PC-3 (cell line): ENCODE measurements around the gene RGMB. TPM values are rescaled to one million over a fixed set of nuclear protein-coding genes. Genes with fewer than 3 reads are reported as not detected.
"Not testable (repeated sequence)": the region's sequence is repeated elsewhere in the genome, so short reads cannot be mapped to it uniquely, and the experiment has no call there.

Experiments
- ATAC-seq: fragments of 200-7000 bp; cut with Tn5 transposase; 2 replicates; pipeline ENCODE4 v1.9.1; 2020; ENCODE audit warnings: mild to moderate bottlenecking, moderate library complexity
- BruUV-seq: library from RNA; stranded (reverse); fragments of 400-500 nt; replicated peaks from 2 replicates; lab custom pipeline; 2021; lab: Mats Ljungman, UMichigan
- CTCF ChIA-PET: fragments of 300-600 bp; sonication (Branson Sonifier 250); formaldehyde crosslinking; loops from one replicate; lab custom pipeline; 2022; ENCODE audit warnings: antibody characterized with exemption; lab: Charles Lee
- POLR2A ChIA-PET: fragments of 300-600 bp; sonication (Branson Sonifier 250); formaldehyde crosslinking; loops from one replicate; lab custom pipeline; 2022; ENCODE audit warnings: antibody characterized with exemption; ENCODE audit not compliant: unreplicated experiment; lab: Charles Lee
- DNase-seq: peaks from one replicate; pipeline ENCODE4 v3.0.0-alpha.2; 2015
- H2AFZ ChIP-seq: fragments of 300-600 bp; sonication (generic); 2 replicates; pipeline ENCODE4 v1.6.0; 2016; ENCODE audit warnings: antibody characterized with exemption, low read length
- H3F3A ChIP-seq: fragments of 300-600 bp; sonication (generic); one replicate; pipeline ENCODE4 v1.6.0; 2017; ENCODE audit warnings: antibody characterized with exemption, low read length, control low read depth, mild to moderate bottlenecking; ENCODE audit not compliant: unreplicated experiment
- H3K27ac ChIP-seq: fragments of 300-600 bp; sonication (generic); 2 replicates; pipeline ENCODE4 v1.5.1; 2016; ENCODE audit warnings: mild to moderate bottlenecking, low read length
- H3K27me3 ChIP-seq: fragments of 300-600 bp; sonication (generic); 2 replicates; pipeline ENCODE4 v1.6.1; 2016; ENCODE audit warnings: low read length, mixed read lengths
- H3K36me3 ChIP-seq: fragments of 300-600 bp; sonication (generic); 2 replicates; pipeline ENCODE4 v1.6.1; 2016; ENCODE audit warnings: low read depth, mixed run types, low read length, mixed read lengths
- H3K4me1 ChIP-seq: fragments of 300-600 bp; sonication (generic); 2 replicates; pipeline ENCODE4 v1.5.1; 2016; ENCODE audit warnings: low read length; ENCODE audit not compliant: insufficient read depth
- H3K4me2 ChIP-seq: fragments of 300-600 bp; sonication (generic); 2 replicates; pipeline ENCODE4 v1.6.0; 2016; ENCODE audit warnings: low read length
- H3K4me3 ChIP-seq: fragments of 300-600 bp; sonication (generic); 2 replicates; pipeline ENCODE4 v1.5.1; 2016; ENCODE audit warnings: mild to moderate bottlenecking, low read length, mixed read lengths
- H3K79me2 ChIP-seq: fragments of 300-600 bp; sonication (generic); 2 replicates; pipeline ENCODE4 v1.6.1; 2017; ENCODE audit warnings: low read length, mixed read lengths
- H3K9ac ChIP-seq: fragments of 300-600 bp; sonication (generic); 2 replicates; pipeline ENCODE4 v1.6.0; 2016; ENCODE audit warnings: mild to moderate bottlenecking, low read length
- H3K9me2 ChIP-seq: fragments of 300-600 bp; sonication (generic); replicated peaks from 2 replicates; pipeline ENCODE4 v1.6.1; 2016; ENCODE audit warnings: mixed run types, low read length, mixed read lengths
- H3K9me3 ChIP-seq: fragments of 300-600 bp; sonication (generic); 2 replicates; pipeline ENCODE4 v1.6.1; 2016; ENCODE audit warnings: low read length, mixed read lengths
- H4K20me1 ChIP-seq: fragments of 300-600 bp; sonication (generic); 2 replicates; pipeline ENCODE4 v1.6.1; 2016; ENCODE audit warnings: low read length, mixed read lengths
- EZH2 ChIP-seq: fragments of 300-600 bp; sonication (generic); IDR thresholded peaks from one replicate; pipeline ENCODE4 v1.6.1; 2017; ENCODE audit warnings: antibody characterized with exemption, mild to moderate bottlenecking, low read length; ENCODE audit not compliant: unreplicated experiment
- EZH2phosphoT487 ChIP-seq: fragments of 300-600 bp; sonication (generic); IDR thresholded peaks from 2 replicates; pipeline ENCODE4 v1.6.1; 2018; ENCODE audit warnings: mild to moderate bottlenecking, antibody characterized with exemption, low read length, borderline replicate concordance
- intact Hi-C: fragments of 100-400 bp; cut with micrococcal nuclease; formaldehyde crosslinking; loops from 2 replicates; pipeline ENCODE4 v1.9.0; 2023
- total RNA-seq: library from RNA; depleted of rRNA; stranded (reverse); fragments of >200 nt; gene quantifications from 2 replicates; pipeline ENCODE4 v1.2.3, GENCODE V29; 2014
- TF ChIP-seq, protein P1 (sequence below): fragments of 300-600 bp; sonication (generic); conservative IDR thresholded peaks from 2 replicates; pipeline ENCODE4 v1.5.1; 2017; ENCODE audit warnings: antibody characterized with exemption, low read depth, mild to moderate bottlenecking, low read length

The RGMB gene
- total RNA-seq, 1 experiment from 2014 or later, result 31.1 TPM

DNA sequence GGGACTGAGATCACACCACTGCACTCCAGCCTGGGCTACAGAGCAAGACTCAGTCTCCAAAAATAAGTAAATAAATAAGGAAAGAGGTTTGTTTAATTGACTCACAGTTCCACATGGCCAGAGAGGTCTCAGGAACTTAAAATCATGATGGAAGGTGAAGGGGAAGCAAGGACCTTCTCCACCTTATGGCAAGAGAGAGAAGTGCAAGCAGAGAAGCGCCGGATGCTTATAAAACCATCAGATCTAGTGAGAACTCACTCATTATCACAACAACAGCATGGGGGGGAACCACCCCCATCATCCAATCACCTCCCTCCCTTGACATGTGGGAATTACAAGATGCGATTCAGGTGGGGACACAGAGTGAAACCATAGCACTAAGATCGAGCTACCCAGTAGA lies 22.8 kb upstream of the RGMB start:
- no peak overlapping the region for H2AFZ ChIP-seq
- no peak overlapping the region for H3K4me3 ChIP-seq
- no peaks in the 10 kb centered on the region for H3K27me3 ChIP-seq
- TF ChIP-seq, protein P1, sequence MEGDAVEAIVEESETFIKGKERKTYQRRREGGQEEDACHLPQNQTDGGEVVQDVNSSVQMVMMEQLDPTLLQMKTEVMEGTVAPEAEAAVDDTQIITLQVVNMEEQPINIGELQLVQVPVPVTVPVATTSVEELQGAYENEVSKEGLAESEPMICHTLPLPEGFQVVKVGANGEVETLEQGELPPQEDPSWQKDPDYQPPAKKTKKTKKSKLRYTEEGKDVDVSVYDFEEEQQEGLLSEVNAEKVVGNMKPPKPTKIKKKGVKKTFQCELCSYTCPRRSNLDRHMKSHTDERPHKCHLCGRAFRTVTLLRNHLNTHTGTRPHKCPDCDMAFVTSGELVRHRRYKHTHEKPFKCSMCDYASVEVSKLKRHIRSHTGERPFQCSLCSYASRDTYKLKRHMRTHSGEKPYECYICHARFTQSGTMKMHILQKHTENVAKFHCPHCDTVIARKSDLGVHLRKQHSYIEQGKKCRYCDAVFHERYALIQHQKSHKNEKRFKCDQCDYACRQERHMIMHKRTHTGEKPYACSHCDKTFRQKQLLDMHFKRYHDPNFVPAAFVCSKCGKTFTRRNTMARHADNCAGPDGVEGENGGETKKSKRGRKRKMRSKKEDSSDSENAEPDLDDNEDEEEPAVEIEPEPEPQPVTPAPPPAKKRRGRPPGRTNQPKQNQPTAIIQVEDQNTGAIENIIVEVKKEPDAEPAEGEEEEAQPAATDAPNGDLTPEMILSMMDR, result peak; percentile 61
- TF ChIP-seq EZH2, result no peak
- no peak overlapping the region for H3K9ac ChIP-seq
- no peak overlapping the region for H3K4me2 ChIP-seq
- peak; percentile 16; the same call in 1 of the 2 replicates for ATAC-seq
- DNase-seq, result peak; percentile 46
- peaks cover 3% of the 10 kb centered on the region for H3F3A ChIP-seq
- H3K4me1 ChIP-seq, result peaks cover 21% of the 10 kb centered on the region
- H3K9me2 ChIP-seq, result no peaks in the 10 kb centered on the region
- BruUV-seq, result no TSS peak
- ChIA-PET CTCF (no interaction called here), POLR2A (no interaction called here)
- H3K79me2 ChIP-seq, result no peaks in the 10 kb centered on the region
- no peaks in the 10 kb centered on the region for H3K9me3 ChIP-seq
- no peak overlapping the region for H3K27ac ChIP-seq
- H3K36me3 ChIP-seq, result no peaks in the 10 kb centered on the region
- intact Hi-C loops, result no loop called here
- H4K20me1 ChIP-seq, result no peaks in the 10 kb centered on the region

DNA sequence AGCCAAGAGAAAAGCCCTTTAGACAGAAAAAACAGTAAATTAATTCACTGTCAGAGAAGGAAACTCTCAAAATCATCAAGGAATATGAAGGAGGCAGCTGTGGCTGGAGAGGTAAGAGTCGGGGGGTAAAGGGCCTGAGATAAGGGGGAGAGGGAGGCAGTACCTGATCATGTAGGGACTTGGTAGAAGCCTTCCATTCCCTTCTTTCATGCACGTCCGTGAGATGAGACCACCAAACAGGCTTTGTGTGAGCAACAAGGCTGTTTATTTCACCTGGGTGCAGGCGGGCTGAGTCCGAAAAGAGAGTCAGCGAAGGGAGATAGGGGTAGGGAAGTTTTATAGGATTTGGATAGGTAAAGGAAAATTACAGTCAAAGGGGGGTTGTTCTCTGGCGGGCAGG lies 21.1 kb upstream of the RGMB start:
- BruUV-seq, H3K4me3 ChIP-seq, intact Hi-C loops, H3K4me2 ChIP-seq, H3K9me2 ChIP-seq, H4K20me1 ChIP-seq, POLR2A ChIA-PET, H3K9me3 ChIP-seq, DNase-seq, H3K36me3 ChIP-seq, CTCF ChIA-PET, H3K27me3 ChIP-seq, H3K9ac ChIP-seq, ATAC-seq, H3K27ac ChIP-seq, H3F3A ChIP-seq, H3K79me2 ChIP-seq, H2AFZ ChIP-seq: not testable (repeated sequence)
- peaks cover 26% of the 10 kb centered on the region for H3K4me1 ChIP-seq

DNA sequence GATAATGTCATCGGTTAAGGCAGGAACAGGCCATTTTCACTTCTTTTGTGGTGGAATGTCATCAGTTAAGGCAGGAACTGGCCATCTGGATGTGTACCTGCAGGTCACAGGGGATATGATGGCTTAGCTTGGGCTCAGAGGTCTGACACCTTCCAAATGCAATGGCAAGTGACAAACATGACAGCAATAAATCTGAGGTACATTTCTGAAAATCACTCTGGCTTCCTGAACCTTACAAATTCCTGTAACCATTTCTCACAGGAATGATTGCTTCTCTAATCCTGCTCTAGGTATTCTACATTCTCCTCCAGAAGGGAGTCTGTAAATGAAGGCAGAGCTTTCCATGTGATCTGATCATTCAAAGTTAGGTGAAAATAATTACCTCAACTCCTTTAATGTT lies 20.7 kb upstream of the RGMB start:
- H3K9me2 ChIP-seq, H3K79me2 ChIP-seq, intact Hi-C loops, H3K9ac ChIP-seq, H3K4me2 ChIP-seq, ATAC-seq, H2AFZ ChIP-seq, H3F3A ChIP-seq, CTCF ChIA-PET, POLR2A ChIA-PET, DNase-seq, H3K36me3 ChIP-seq, H3K27me3 ChIP-seq, H4K20me1 ChIP-seq, H3K4me3 ChIP-seq, H3K9me3 ChIP-seq, H3K27ac ChIP-seq, BruUV-seq: not testable (repeated sequence)
- H3K4me1 ChIP-seq, result peaks cover 26% of the 10 kb centered on the region

DNA sequence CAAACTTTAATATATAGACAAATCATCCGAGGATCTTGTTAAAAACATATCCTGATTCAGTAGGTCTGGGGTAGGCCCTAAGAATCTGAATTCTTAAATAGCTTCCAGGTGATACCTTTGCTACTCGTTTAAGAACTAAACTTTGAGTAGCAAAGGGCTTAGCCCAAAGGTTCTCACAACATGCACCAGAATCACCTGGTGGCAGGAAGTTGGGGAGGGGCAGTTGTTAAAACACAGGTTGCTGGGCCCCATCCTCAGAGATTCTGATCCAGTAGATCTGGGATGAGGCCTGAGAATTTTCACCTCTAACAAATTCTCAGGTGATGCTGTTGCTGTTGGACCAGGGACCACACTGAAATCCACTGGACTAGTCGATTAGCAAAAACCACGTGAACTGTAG lies 20.0 kb upstream of the RGMB start:
- no peak overlapping the region for H3K4me2 ChIP-seq
- no peaks in the 10 kb centered on the region for H4K20me1 ChIP-seq
- POLR2A ChIA-PET, result no interaction called here
- ATAC-seq (no peak), DNase-seq (no peak)
- no peak overlapping the region for H3K9ac ChIP-seq
- H3K27me3 ChIP-seq, result no peaks in the 10 kb centered on the region
- TF ChIP-seq, protein P1, result no peak
- TF ChIP-seq EZH2 (no peak), EZH2phosphoT487 (no peak)
- BruUV-seq, result no TSS peak
- peak overlapping the region; percentile 85; the same call in 1 of the 2 replicates for H3K27ac ChIP-seq
- peaks cover 3% of the 10 kb centered on the region for H3F3A ChIP-seq
- no peaks in the 10 kb centered on the region for H3K9me3 ChIP-seq
- H3K9me2 ChIP-seq, result no peaks in the 10 kb centered on the region
- CTCF ChIA-PET, result no interaction called here
- H3K4me1 ChIP-seq, result peaks cover 26% of the 10 kb centered on the region
- H3K36me3 ChIP-seq, result no peaks in the 10 kb centered on the region
- no peak overlapping the region for H2AFZ ChIP-seq
- H3K79me2 ChIP-seq, result no peaks in the 10 kb centered on the region
- intact Hi-C loops, result no loop called here
- H3K4me3 ChIP-seq, result no peak overlapping the region
